Right lobe of liver (tissue), 6 donors: ENCODE data around the gene APOO. TPM values are rescaled to one million over a fixed set of nuclear protein-coding genes. Genes with fewer than 3 reads are reported as not detected.

Experiments used
- ATAC-seq, 4 donors: fragments of 200-7000 bp; cut with Tn5 transposase; one replicate each; pipeline ENCODE4 v1.9.1; 2020; ENCODE audit warnings: mild to moderate bottlenecking in 4 of 4, moderate library complexity in 4 of 4
- DNase-seq, 3 donors: peaks; one replicate each; pipeline ENCODE4 v3.0.0-alpha.2; 2020
- H3K27ac ChIP-seq, 3 donors: fragments of 200-600 bp; one replicate each; pipeline ENCODE4 v1.8.0; 2022
- H3K27me3 ChIP-seq, 2 donors: fragments of 200-600 bp; one replicate each; pipeline ENCODE4 v1.8.0; 2022
- H3K36me3 ChIP-seq, 4 donors: fragments of 200-600 bp; sonication (generic) in 1 of 4; one replicate each; pipeline versions ENCODE4 v1.5.1 to v1.8.0; 2017 to 2022; ENCODE audit warnings: control low read depth in 1 of 4
- H3K4me1 ChIP-seq, 4 donors: fragments of 200-600 bp; sonication (generic) in 1 of 4; one replicate each; pipeline versions ENCODE4 v1.5.1 to v1.8.0; 2017 to 2022; ENCODE audit warnings: control low read depth in 1 of 4
- H3K4me3 ChIP-seq, 3 donors: fragments of 200-600 bp; one replicate each; pipeline ENCODE4 v1.8.0; 2022
- H3K9me3 ChIP-seq, 4 donors: fragments of 200-600 bp; sonication (generic) in 1 of 4; one replicate each; pipeline versions ENCODE4 v1.5.1 to v1.8.0; 2017 to 2022; ENCODE audit warnings: control low read depth in 1 of 4
- POLR2A ChIP-seq: fragments of 450-650 bp; IDR thresholded peaks from one replicate; pipeline ENCODE4 v1.6.1; 2017; ENCODE audit warnings: antibody characterized with exemption, mild to moderate bottlenecking
- WGBS: methylation state at CpG from one replicate; pipeline ENCODE4 v1.1.6; 2018; ENCODE audit warnings: low coverage, low lambda C conversion rate; ENCODE audit not compliant: insufficient coverage; ENCODE audit errors: missing lambda C conversion rate; 5-methylcytosine and 5-hydroxymethylcytosine counted together
- intact Hi-C, 2 donors: fragments of 100-400 bp; cut with DNase I; formaldehyde crosslinking; loops; one replicate each; pipeline versions ENCODE4 v1.11.2 to v1.14.1; 2022
- total RNA-seq, 6 experiments: library from RNA; depleted of rRNA in 2 of 6; stranded (reverse); fragments of >200 nt in 2 of 6; fragmentation: NEBNext Ultra II Directional in 3 of 6; extraction: Animal tissue kit (Norgen Biotek cat#: 25700) in 3 of 6; gene quantifications; one replicate each; pipeline versions ENCODE4 v1.1.0 to v1.2.4, GENCODE V29; 2016 to 2023
- TF ChIP-seq, protein P1 (sequence below), 4 donors: fragments of 200-600 bp in 3 of 4; fragments of 450-650 bp in 1 of 4; IDR thresholded peaks; one replicate each; pipeline versions ENCODE4 v1.5.1 to v1.8.0; 2016 to 2022; ENCODE audit warnings: antibody characterized with exemption in 4 of 4, mild to moderate bottlenecking in 2 of 4
- donor health status: DM: no; HTN: yes; CAD: no.
- donor health status: DM: no; HTN: no; CAD: no.
- donor health status: DM: no; HTN: no; CAD: no.
- donor health status: DM: no; HTN: yes; CAD: no.
- donor health status: DM: no; HTN: yes; CAD: no.

The APOO gene
- total RNA-seq, 6 experiments from 2014 or later = 9.8 to 17.3 (median 12.2) TPM

GRCh38 chrX:23937100-23937499 lies 29.4 kb upstream of the APOO start:
- Histone ChIP-seq H3K36me3 (no peaks in the 10 kb centered on the region), H3K9me3 (no peaks in the 10 kb centered on the region), H3K27me3 (no peaks in the 10 kb centered on the region), H3K27ac (no peak overlapping the region), H3K4me1 (no peaks in the 10 kb centered on the region), H3K4me3 (no peak overlapping the region)
- no peak for ATAC-seq
- no peak for DNase-seq
- WGBS = 71% methylated on average over 1 of the region's 4 CpGs
- TF ChIP-seq, protein P1, sequence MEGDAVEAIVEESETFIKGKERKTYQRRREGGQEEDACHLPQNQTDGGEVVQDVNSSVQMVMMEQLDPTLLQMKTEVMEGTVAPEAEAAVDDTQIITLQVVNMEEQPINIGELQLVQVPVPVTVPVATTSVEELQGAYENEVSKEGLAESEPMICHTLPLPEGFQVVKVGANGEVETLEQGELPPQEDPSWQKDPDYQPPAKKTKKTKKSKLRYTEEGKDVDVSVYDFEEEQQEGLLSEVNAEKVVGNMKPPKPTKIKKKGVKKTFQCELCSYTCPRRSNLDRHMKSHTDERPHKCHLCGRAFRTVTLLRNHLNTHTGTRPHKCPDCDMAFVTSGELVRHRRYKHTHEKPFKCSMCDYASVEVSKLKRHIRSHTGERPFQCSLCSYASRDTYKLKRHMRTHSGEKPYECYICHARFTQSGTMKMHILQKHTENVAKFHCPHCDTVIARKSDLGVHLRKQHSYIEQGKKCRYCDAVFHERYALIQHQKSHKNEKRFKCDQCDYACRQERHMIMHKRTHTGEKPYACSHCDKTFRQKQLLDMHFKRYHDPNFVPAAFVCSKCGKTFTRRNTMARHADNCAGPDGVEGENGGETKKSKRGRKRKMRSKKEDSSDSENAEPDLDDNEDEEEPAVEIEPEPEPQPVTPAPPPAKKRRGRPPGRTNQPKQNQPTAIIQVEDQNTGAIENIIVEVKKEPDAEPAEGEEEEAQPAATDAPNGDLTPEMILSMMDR (IDR thresholded peaks at IDR 0.05) = no peak
- TF ChIP-seq POLR2A = no peak
- intact Hi-C loops = no loop called here

- Histone ChIP-seq H3K9me3 (no peaks in the 10 kb centered on the region), H3K4me3 (no peak overlapping the region), H3K27ac (no peak overlapping the region), H3K4me1 (no peaks in the 10 kb centered on the region), H3K27me3 (no peaks in the 10 kb centered on the region), H3K36me3 (no peaks in the 10 kb centered on the region)
- ATAC-seq = no peak
- 13% methylated on average over 1 of the region's 1 CpG for WGBS
- no peak for DNase-seq
- intact Hi-C loops = no loop called here
- TF ChIP-seq POLR2A = no peak
- TF ChIP-seq, protein P1 (IDR thresholded peaks at IDR 0.05) = no peak
Measured at GRCh38 chrX:23936180-23936579, 28.4 kb upstream of the APOO start.

GRCh38 chrX:23935106-23935505 lies 27.4 kb upstream of the APOO start:
- TF ChIP-seq POLR2A = no peak
- TF ChIP-seq, protein P1 (IDR thresholded peaks at IDR 0.05) = no peak
- 87% methylated on average over 11 of the region's 11 CpGs for WGBS

GRCh38 chrX:23932046-23932445 lies 24.3 kb upstream of the APOO start:
- WGBS = 11% methylated on average over 1 of the region's 1 CpG
- TF ChIP-seq, protein P1 (IDR thresholded peaks at IDR 0.05) = no peak
- TF ChIP-seq POLR2A = no peak
- ATAC-seq (no peak), DNase-seq (no peak)
- no peaks in the 10 kb centered on the region for H3K36me3 ChIP-seq
- no peaks in the 10 kb centered on the region for H3K9me3 ChIP-seq
- H3K4me1 ChIP-seq = no peaks in the 10 kb centered on the region
- H3K27me3 ChIP-seq = no peaks in the 10 kb centered on the region
- no peak overlapping the region for H3K4me3 ChIP-seq
- intact Hi-C loops = no loop called here
- no peak overlapping the region for H3K27ac ChIP-seq

More at GRCh38 chrX:23935106-23935505, 27.4 kb upstream of the APOO start:
- intact Hi-C loops = no loop called here
- Histone ChIP-seq H3K27ac (no peak overlapping the region), H3K27me3 (no peaks in the 10 kb centered on the region), H3K9me3 (no peaks in the 10 kb centered on the region), H3K36me3 (no peaks in the 10 kb centered on the region), H3K4me3 (no peak overlapping the region), H3K4me1 (no peaks in the 10 kb centered on the region)
- ATAC-seq (no peak), DNase-seq (no peak)
